ENCODE measurements around the gene KRTAP1-5. TPM values are rescaled to one million over a fixed set of nuclear protein-coding genes. Genes with fewer than 3 reads are reported as not detected.

Gene KRTAP1-5
- total and polyA plus RNA-seq, 10 of the 15 experiments (the other 5 are each of a cell fraction or from before 2014, with no cell fraction given) = not detected

DNA sequence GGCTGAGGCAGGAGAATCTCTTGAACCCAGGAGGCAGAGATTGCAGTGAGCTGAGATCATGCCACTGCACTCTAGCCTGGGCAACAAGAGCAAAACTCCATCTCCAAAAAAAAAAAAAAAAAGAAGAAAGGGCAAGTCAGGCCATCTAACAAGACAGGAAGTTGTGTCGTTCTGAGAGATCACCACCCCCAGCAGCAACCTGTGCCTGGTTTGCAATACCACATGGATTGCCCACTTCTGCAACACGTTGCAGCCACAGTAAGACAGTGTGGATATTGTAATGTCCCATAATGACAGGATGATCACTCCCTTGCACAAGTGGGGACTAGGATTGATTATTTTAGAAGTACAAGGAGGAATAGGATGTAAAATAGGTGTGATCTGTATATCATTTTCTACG is 42.0 kb upstream of the KRTAP1-5 start (continued):
- TF ChIP-seq, protein P1, sequence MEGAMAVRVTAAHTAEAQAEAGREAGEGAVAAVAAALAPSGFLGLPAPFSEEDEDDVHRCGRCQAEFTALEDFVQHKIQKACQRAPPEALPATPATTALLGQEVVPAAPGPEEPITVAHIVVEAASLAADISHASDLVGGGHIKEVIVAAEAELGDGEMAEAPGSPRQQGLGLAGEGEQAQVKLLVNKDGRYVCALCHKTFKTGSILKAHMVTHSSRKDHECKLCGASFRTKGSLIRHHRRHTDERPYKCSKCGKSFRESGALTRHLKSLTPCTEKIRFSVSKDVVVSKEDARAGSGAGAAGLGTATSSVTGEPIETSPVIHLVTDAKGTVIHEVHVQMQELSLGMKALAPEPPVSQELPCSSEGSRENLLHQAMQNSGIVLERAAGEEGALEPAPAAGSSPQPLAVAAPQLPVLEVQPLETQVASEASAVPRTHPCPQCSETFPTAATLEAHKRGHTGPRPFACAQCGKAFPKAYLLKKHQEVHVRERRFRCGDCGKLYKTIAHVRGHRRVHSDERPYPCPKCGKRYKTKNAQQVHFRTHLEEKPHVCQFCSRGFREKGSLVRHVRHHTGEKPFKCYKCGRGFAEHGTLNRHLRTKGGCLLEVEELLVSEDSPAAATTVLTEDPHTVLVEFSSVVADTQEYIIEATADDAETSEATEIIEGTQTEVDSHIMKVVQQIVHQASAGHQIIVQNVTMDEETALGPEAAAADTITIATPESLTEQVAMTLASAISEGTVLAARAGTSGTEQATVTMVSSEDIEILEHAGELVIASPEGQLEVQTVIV (IDR thresholded peaks at IDR 0.05; ENCODE audit: borderline replicate concordance, partially characterized antibody) = no peak

DNA sequence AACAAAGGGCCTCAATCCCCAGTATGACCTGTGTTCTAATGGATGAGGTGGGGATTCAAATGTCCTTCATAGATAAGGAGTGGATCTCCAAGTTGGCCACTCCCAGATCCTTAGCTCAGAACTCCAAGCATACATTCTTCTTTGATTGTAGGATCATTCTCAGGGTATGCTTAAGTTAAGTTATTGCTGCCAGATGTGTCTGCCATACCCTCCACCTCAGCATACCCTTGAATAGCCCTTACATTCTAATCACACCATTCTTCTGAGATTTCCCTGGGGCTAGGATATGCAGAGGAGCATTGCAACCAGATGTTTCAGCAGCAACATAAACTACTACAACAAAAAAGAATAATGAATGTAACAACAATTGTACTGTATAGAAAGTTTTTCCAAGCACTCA is 40.3 kb upstream of the KRTAP1-5 start:
- intact Hi-C loops (cut with micrococcal nuclease; ENCODE audit: unreplicated experiment) = no loop called here
- ChIA-PET RAD21 (ENCODE audit: unreplicated experiment) (no interaction called here), CTCF (no interaction called here), SMC1A (ENCODE audit: uncharacterized antibody, unreplicated experiment) (no interaction called here), POLR2A (no interaction called here)
- Histone ChIP-seq H3K4me2 (ENCODE audit: control insufficient read depth, insufficient read depth) (no peak overlapping the region), H3K9me3 (replicated peaks; ENCODE audit: control insufficient read depth, insufficient read depth, low read length) (no peaks in the 10 kb centered on the region), H3K27ac (ENCODE audit: control insufficient read depth, insufficient read depth) (no peak overlapping the region), H4K20me1 (ENCODE audit: control insufficient read depth, insufficient read depth) (no peaks in the 10 kb centered on the region), H3K4me1 (ENCODE audit: control insufficient read depth, insufficient read depth, low read length) (no peaks in the 10 kb centered on the region), H3K36me3 (ENCODE audit: control insufficient read depth in 2 of 2, insufficient read depth in 2 of 2, low read length in 1 of 2) (no peaks in the 10 kb centered on the region), H2AFZ (ENCODE audit: control insufficient read depth, low read depth, low read length) (no peak overlapping the region), H3K4me3 (no peak overlapping the region), H3K27me3 (replicated peaks in 1 of 2; ENCODE audit: control insufficient read depth in 2 of 2, insufficient read depth in 2 of 2, low read length in 1 of 2) (no peaks in the 10 kb centered on the region; a peak in 2 of 4 replicates), H3K79me2 (ENCODE audit: control insufficient read depth, insufficient read depth, low read length) (no peaks in the 10 kb centered on the region), H3K9ac (ENCODE audit: control insufficient read depth, insufficient read depth, low read length) (no peak overlapping the region)
- BruUV-seq (replicated peaks) = no TSS peak
- in situ Hi-C loops (cut with MboI) = no loop called here
- no peak for TF ChIP-seq KDM1A (IDR thresholded peaks at IDR 0.05; ENCODE audit: borderline replicate concordance)
- TF ChIP-seq NFYA (IDR thresholded peaks at IDR 0.05; ENCODE audit: borderline replicate concordance, low read depth, low read length) = no peak
- FAIRE-seq (no peak), DNase-seq (ENCODE audit: low read depth, low spot score) (no peak), ATAC-seq (no peak)

Measured in GM12878 (cell line).